GM08714 (cell line): Measurements from ENCODE around the gene TMEM242.
"Not testable (repeated sequence)": the region's sequence is repeated elsewhere in the genome, so short reads cannot be mapped to it uniquely, and the experiment has no call there.

Experiments
- H3K4me3 ChIP-seq: fragments of 200-500 bp; sonication (Bioruptor generic); 2 replicates; pipeline ENCODE4 v1.5.1; 2014; ENCODE audit warnings: mild to moderate bottlenecking, low read length, inconsistent platforms
- ZNF274 ChIP-seq: IDR thresholded peaks from 2 replicates; pipeline ENCODE4 v1.6.1; 2012; ENCODE audit warnings: mild to moderate bottlenecking, low read depth, low read length

The TMEM242 gene

GRCh38 chr6:157332813-157333212 lies 9.5 kb upstream of the TMEM242 start:
- no peak for TF ChIP-seq ZNF274
- H3K4me3 ChIP-seq = no peak overlapping the region

GRCh38 chr6:157330831-157331230 lies 7.5 kb upstream of the TMEM242 start:
- no peak overlapping the region for H3K4me3 ChIP-seq
- no peak for TF ChIP-seq ZNF274

- no peak overlapping the region for H3K4me3 ChIP-seq
- TF ChIP-seq ZNF274 = no peak
Observed at GRCh38 chr6:157329829-157330228, 6.5 kb upstream of the TMEM242 start.

GRCh38 chr6:157328108-157328692 lies 4.9 kb upstream of the TMEM242 start:
- no peak for TF ChIP-seq ZNF274
- H3K4me3 ChIP-seq = no peak overlapping the region

- TF ChIP-seq ZNF274 = no peak
- H3K4me3 ChIP-seq = no peak overlapping the region
Observed at GRCh38 chr6:157326979-157327378, 3.7 kb upstream of the TMEM242 start.

GRCh38 chr6:157325069-157325805 lies 1.9 kb upstream of the TMEM242 start:
- H3K4me3 ChIP-seq = no peak overlapping the region
- TF ChIP-seq ZNF274 = no peak

GRCh38 chr6:157323966-157324300 lies 614 bp upstream of the TMEM242 start:
- no peak for TF ChIP-seq ZNF274
- peak overlapping the region; percentile 97 for H3K4me3 ChIP-seq

GRCh38 chr6:157322792-157323254 lies 496 bp downstream of the TMEM242 start:
- no peak for TF ChIP-seq ZNF274
- H3K4me3 ChIP-seq = peak overlapping the region; percentile 97

- no peak for TF ChIP-seq ZNF274
- no peak overlapping the region for H3K4me3 ChIP-seq
Observed at GRCh38 chr6:157316871-157317814, 6.2 kb downstream of the TMEM242 start.

- no peak for TF ChIP-seq ZNF274
- H3K4me3 ChIP-seq = no peak overlapping the region
Observed at GRCh38 chr6:157314705-157315321, 8.5 kb downstream of the TMEM242 start.

- H3K4me3 ChIP-seq = no peak overlapping the region
- no peak for TF ChIP-seq ZNF274
Observed at GRCh38 chr6:157313531-157314467, 9.5 kb downstream of the TMEM242 start.

GRCh38 chr6:157312757-157313156 lies 10.6 kb downstream of the TMEM242 start:
- H3K4me3 ChIP-seq = no peak overlapping the region
- TF ChIP-seq ZNF274 = no peak

- not testable (repeated sequence) for H3K4me3 ChIP-seq
Observed at GRCh38 chr6:157310693-157311092, 12.6 kb downstream of the TMEM242 start.
